ENCODE measurements around the gene CELSR2.

DNA sequence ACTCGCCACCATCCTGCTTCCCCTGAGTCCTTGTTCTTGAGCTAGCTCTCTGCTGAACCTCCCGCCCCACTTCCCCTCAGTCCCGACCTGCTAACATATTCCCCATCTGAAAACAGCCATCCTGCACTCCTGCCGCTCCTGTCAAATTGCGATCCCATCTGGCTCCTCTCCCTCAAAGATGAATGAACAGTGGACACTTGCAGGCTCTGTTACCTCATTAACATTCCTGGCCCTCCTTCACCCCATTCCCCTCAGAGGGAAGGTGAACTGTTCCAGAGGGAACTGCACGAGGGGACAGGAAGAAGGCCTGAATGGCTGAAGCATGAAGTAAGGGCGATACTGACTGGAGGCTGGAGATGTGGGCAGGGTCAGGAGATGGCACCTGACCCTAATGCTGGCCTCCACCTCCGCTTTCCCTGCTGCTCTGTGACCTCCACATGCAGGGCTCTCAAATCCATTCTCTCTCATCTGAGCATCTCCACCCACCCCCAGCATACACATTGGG lies 7.4 kb upstream of the CELSR2 start:
- TF ChIP-seq EZH2 (IDR thresholded peaks at IDR 0.05; ENCODE audit: low read length) (no peak), CTCF (optimal IDR thresholded peaks at IDR 0.05 in 1 of 3, IDR thresholded peaks at IDR 0.05 in 1 of 3, conservative IDR thresholded peaks at IDR 0.05 in 1 of 3; ENCODE audit: extremely low read depth in 1 of 3, insufficient read depth in 2 of 3, low read length in 3 of 3) (no peak)

Measured in keratinocyte (primary cell).